ENCODE data around the gene THUMPD1. TPM values are rescaled to one million over a fixed set of nuclear protein-coding genes. Genes with fewer than 3 reads are reported as not detected.

The THUMPD1 gene
- total RNA-seq, 1 experiment from 2014 or later = 33.9 TPM

DNA sequence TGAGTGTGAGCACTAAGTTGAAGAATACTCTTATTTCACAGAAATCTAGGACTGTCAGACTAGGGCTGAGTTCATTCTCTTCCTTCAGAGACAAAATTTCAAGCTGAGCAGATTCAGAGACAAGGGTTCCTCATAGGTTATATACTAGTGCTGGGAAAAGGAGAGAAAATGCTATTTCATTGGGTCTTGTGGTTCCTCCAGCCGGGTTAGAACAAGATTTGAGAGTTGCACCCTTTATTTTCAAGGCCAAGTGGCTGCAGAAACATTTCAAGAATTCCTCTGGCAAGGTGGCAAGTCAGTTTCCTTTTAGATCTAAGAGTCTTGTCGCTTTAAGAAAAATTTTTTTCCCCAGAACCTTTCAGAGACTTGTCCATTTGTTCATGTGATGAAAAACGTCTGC, 6.8 kb downstream of the THUMPD1 start:
- Histone ChIP-seq H3K9me3 (ENCODE audit: control insufficient read depth in 1 of 2, insufficient read depth in 1 of 2, low read depth in 1 of 2, low read length in 2 of 2) (no peaks in the 10 kb centered on the region), H3K9me2 (ENCODE audit: insufficient read depth) (no peaks in the 10 kb centered on the region), H2AFZ (ENCODE audit: low read depth, low read length, poor library complexity, severe bottlenecking) (no peak overlapping the region), H3K4me2 (ENCODE audit: low read length) (no peak overlapping the region), H4K20me1 (ENCODE audit: insufficient read depth) (no peaks in the 10 kb centered on the region), H3K4me1 (ENCODE audit: control insufficient read depth in 1 of 2, insufficient read depth in 2 of 2, low read length in 2 of 2) (no peaks in the 10 kb centered on the region; a peak in 1 of 4 replicates), H3K79me2 (ENCODE audit: insufficient read depth, low read length) (peaks cover 21% of the 10 kb centered on the region), H3K27me3 (ENCODE audit: insufficient read depth, low read length) (no peaks in the 10 kb centered on the region), H3K9ac (ENCODE audit: low read length) (no peak overlapping the region), H3K4me3 (replicated peaks in 1 of 2; ENCODE audit: low read depth in 1 of 2, low read length in 2 of 2) (no peak overlapping the region), H3K27ac (ENCODE audit: low read depth, low read length) (no peak overlapping the region), H3K36me3 (ENCODE audit: control insufficient read depth in 1 of 2, insufficient read depth in 2 of 2, low read length in 2 of 2) (peaks cover 39 to 41% of the 10 kb centered on the region in 2 experiments; a peak in 3 of 4 replicates)
- DNase-seq (ENCODE audit: low read depth, low spot score) (no peak), ATAC-seq (no peak)
- intact Hi-C loops (cut with micrococcal nuclease) = no loop called here
- CTCF ChIA-PET = no interaction called here
- TF ChIP-seq RAD21 (IDR thresholded peaks at IDR 0.05; ENCODE audit: low read depth) = no peak
- TF ChIP-seq CEBPB (IDR thresholded peaks at IDR 0.05; ENCODE audit: low read depth) = no peak
- no peak for TF ChIP-seq EGR1 (IDR thresholded peaks at IDR 0.05; ENCODE audit: low read depth)
- RAD21 ChIA-PET (ENCODE audit: low non-redundant PET in 1 of 2, low total read pairs in 2 of 2, uncharacterized antibody in 2 of 2, unreplicated experiment in 2 of 2) = no interaction called here
- BruUV-seq (replicated peaks) = no TSS peak
- POLR2A ChIA-PET = no interaction called here

DNA sequence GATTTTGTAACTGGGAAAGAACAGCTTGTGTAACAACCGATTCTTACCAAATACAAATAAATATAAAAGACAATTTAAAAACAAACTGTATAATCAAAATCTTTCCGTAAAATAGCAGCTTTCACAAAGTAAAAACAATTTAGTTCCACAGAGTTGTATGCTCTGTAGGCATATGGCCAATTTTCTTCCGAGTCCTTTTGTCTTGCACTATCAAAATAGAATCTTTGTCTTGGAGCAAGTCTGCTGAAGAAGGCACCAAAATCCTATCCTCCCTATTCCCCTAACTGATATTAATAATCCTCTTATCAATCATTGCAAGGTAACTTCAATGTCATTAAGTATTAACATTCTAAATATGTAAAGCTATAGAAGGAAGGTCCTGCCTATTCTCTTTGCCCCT, 7.6 kb downstream of the THUMPD1 start:
- CTCF ChIA-PET = no interaction called here
- Histone ChIP-seq H2AFZ (ENCODE audit: low read depth, low read length, poor library complexity, severe bottlenecking) (no peak overlapping the region), H3K9me2 (ENCODE audit: insufficient read depth) (no peaks in the 10 kb centered on the region), H3K79me2 (ENCODE audit: insufficient read depth, low read length) (peaks cover 14% of the 10 kb centered on the region), H3K27ac (ENCODE audit: low read depth, low read length) (no peak overlapping the region), H4K20me1 (ENCODE audit: insufficient read depth) (no peaks in the 10 kb centered on the region), H3K4me1 (ENCODE audit: control insufficient read depth in 1 of 2, insufficient read depth in 2 of 2, low read length in 2 of 2) (no peaks in the 10 kb centered on the region), H3K4me2 (ENCODE audit: low read length) (no peak overlapping the region), H3K27me3 (ENCODE audit: insufficient read depth, low read length) (no peaks in the 10 kb centered on the region), H3K9ac (ENCODE audit: low read length) (no peak overlapping the region), H3K4me3 (replicated peaks in 1 of 2; ENCODE audit: low read depth in 1 of 2, low read length in 2 of 2) (no peak overlapping the region), H3K36me3 (ENCODE audit: control insufficient read depth in 1 of 2, insufficient read depth in 2 of 2, low read length in 2 of 2) (peaks cover 39 to 41% of the 10 kb centered on the region in 2 experiments; a peak in 3 of 4 replicates), H3K9me3 (ENCODE audit: control insufficient read depth in 1 of 2, insufficient read depth in 1 of 2, low read depth in 1 of 2, low read length in 2 of 2) (no peaks in the 10 kb centered on the region)
- TF ChIP-seq EGR1 (IDR thresholded peaks at IDR 0.05; ENCODE audit: low read depth) (no peak), SIN3A (IDR thresholded peaks at IDR 0.05; ENCODE audit: low read depth) (no peak), POLR2A (IDR thresholded peaks at IDR 0.05; ENCODE audit: borderline replicate concordance, extremely low read depth, insufficient read depth, insufficient read length) (no peak), RAD21 (IDR thresholded peaks at IDR 0.05; ENCODE audit: low read depth) (no peak), CBX3 (IDR thresholded peaks at IDR 0.05; ENCODE audit: low read depth) (no peak), ZFX (IDR thresholded peaks at IDR 0.05) (no peak), FOSL1 (IDR thresholded peaks at IDR 0.05; ENCODE audit: low read depth) (no peak), YY1 (IDR thresholded peaks at IDR 0.05; ENCODE audit: extremely low read depth, insufficient replicate concordance, low read depth, low read length) (no peak), ELF1 (IDR thresholded peaks at IDR 0.05; ENCODE audit: borderline replicate concordance, low read depth) (no peak), CEBPB (IDR thresholded peaks at IDR 0.05; ENCODE audit: low read depth) (no peak), EZH2phosphoT487 (IDR thresholded peaks at IDR 0.05; ENCODE audit: borderline replicate concordance) (no peak), TCF7L2 (IDR thresholded peaks at IDR 0.05; ENCODE audit: borderline replicate concordance, extremely low read depth, insufficient read depth, insufficient read length) (no peak), SP1 (IDR thresholded peaks at IDR 0.05; ENCODE audit: low read depth) (no peak), EZH2 (IDR thresholded peaks at IDR 0.05) (no peak), JUND (IDR thresholded peaks at IDR 0.05) (no peak), SRF (IDR thresholded peaks at IDR 0.05; ENCODE audit: low read depth) (no peak), ZNF274 (IDR thresholded peaks at IDR 0.05; ENCODE audit: low read depth, low read length) (no peak)
- TF ChIP-seq, protein P1, sequence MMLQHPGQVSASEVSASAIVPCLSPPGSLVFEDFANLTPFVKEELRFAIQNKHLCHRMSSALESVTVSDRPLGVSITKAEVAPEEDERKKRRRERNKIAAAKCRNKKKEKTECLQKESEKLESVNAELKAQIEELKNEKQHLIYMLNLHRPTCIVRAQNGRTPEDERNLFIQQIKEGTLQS (IDR thresholded peaks at IDR 0.05) = no peak
- TF ChIP-seq, protein P2, sequence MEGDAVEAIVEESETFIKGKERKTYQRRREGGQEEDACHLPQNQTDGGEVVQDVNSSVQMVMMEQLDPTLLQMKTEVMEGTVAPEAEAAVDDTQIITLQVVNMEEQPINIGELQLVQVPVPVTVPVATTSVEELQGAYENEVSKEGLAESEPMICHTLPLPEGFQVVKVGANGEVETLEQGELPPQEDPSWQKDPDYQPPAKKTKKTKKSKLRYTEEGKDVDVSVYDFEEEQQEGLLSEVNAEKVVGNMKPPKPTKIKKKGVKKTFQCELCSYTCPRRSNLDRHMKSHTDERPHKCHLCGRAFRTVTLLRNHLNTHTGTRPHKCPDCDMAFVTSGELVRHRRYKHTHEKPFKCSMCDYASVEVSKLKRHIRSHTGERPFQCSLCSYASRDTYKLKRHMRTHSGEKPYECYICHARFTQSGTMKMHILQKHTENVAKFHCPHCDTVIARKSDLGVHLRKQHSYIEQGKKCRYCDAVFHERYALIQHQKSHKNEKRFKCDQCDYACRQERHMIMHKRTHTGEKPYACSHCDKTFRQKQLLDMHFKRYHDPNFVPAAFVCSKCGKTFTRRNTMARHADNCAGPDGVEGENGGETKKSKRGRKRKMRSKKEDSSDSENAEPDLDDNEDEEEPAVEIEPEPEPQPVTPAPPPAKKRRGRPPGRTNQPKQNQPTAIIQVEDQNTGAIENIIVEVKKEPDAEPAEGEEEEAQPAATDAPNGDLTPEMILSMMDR (IDR thresholded peaks at IDR 0.05 in 2 of 3, conservative IDR thresholded peaks at IDR 0.05 in 1 of 3; ENCODE audit: borderline replicate concordance in 1 of 3, insufficient read depth in 1 of 3, low read depth in 2 of 3, low read length in 2 of 3) = no peak
- TF ChIP-seq, protein P3, sequence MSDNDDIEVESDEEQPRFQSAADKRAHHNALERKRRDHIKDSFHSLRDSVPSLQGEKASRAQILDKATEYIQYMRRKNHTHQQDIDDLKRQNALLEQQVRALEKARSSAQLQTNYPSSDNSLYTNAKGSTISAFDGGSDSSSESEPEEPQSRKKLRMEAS (IDR thresholded peaks at IDR 0.05) = no peak
- RAD21 ChIA-PET (ENCODE audit: low non-redundant PET in 1 of 2, low total read pairs in 2 of 2, uncharacterized antibody in 2 of 2, unreplicated experiment in 2 of 2) = no interaction called here
- BruUV-seq (replicated peaks) = no TSS peak
- POLR2A ChIA-PET = no interaction called here
- no peak for ATAC-seq
- DNase-seq (ENCODE audit: low read depth, low spot score) = no peak
- intact Hi-C loops (cut with micrococcal nuclease) = no loop called here

Data from HCT116 (cell line).